ENCODE data around the gene NARS2.

DNA sequence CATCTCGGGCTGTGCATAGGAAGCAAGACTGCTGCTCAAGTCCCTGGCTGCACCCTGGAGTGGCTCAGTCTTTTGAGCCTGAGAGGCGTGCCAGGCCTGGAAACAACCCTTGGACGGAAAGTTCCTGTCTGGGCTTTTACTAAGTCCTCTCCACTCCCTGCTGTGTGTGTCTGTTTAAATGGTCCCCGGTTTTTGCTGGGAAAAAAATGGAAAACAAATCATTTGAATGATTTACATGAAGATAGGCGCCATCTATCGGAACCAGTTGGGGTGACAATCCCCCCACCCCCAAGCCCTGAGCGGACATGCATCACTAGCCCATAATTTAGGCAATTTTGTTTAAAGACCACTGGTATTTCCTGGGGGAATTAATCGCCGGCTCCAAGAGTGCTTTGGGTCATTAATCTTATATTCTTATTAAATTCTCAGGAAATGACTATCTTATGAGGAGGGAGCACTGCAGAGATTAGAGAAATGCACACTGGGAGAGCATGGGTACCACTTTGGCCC lies 154.4 kb downstream of the NARS2 start:
- TF ChIP-seq EZH2 (IDR thresholded peaks at IDR 0.05; ENCODE audit: insufficient read depth, poor library complexity, severe bottlenecking) (no peak), EZH2phosphoT487 (IDR thresholded peaks at IDR 0.05; ENCODE audit: insufficient read depth, low read depth) (no peak)
